GM19455 (cell line): ENCODE results near the gene IMPACT.

Experiments
- ATAC-seq: cut with Tn5 transposase; IDR thresholded peaks from one replicate; pipeline ENCODE4 v1.9.1; 2021; ENCODE audit not compliant: unreplicated experiment

The IMPACT gene

GRCh38 chr18:24474406-24474805 is 47.9 kb downstream of the IMPACT start:
- no peak for ATAC-seq

- no peak for ATAC-seq
Measured at GRCh38 chr18:24475926-24476589, 49.6 kb downstream of the IMPACT start.

GRCh38 chr18:24479371-24479770 is 52.9 kb downstream of the IMPACT start:
- no peak for ATAC-seq

- ATAC-seq = no peak
Measured at GRCh38 chr18:24482821-24483220, 56.4 kb downstream of the IMPACT start.

- ATAC-seq = no peak
Measured at GRCh38 chr18:24485681-24486080, 59.2 kb downstream of the IMPACT start.

- no peak for ATAC-seq
Measured at GRCh38 chr18:24486684-24487083, 60.2 kb downstream of the IMPACT start.

- no peak for ATAC-seq
Measured at GRCh38 chr18:24488824-24489493, 62.5 kb downstream of the IMPACT start.

- ATAC-seq = no peak
Measured at GRCh38 chr18:24490539-24490938, 64.1 kb downstream of the IMPACT start.

- peak; percentile 60 for ATAC-seq
Measured at GRCh38 chr18:24491927-24492834, 65.7 kb downstream of the IMPACT start.

- no peak for ATAC-seq
Measured at GRCh38 chr18:24494586-24494985, 68.1 kb downstream of the IMPACT start.

GRCh38 chr18:24497031-24497754 is 70.7 kb downstream of the IMPACT start:
- no peak for ATAC-seq

GRCh38 chr18:24499814-24500213 is 73.3 kb downstream of the IMPACT start:
- ATAC-seq = no peak

GRCh38 chr18:24500217-24500616 is 73.7 kb downstream of the IMPACT start:
- no peak for ATAC-seq

GRCh38 chr18:24500766-24501165 is 74.3 kb downstream of the IMPACT start:
- ATAC-seq = no peak

- ATAC-seq = no peak
Measured at GRCh38 chr18:24502667-24503523, 76.4 kb downstream of the IMPACT start.
